ENCODE measurements around the gene PCNX2.

DNA sequence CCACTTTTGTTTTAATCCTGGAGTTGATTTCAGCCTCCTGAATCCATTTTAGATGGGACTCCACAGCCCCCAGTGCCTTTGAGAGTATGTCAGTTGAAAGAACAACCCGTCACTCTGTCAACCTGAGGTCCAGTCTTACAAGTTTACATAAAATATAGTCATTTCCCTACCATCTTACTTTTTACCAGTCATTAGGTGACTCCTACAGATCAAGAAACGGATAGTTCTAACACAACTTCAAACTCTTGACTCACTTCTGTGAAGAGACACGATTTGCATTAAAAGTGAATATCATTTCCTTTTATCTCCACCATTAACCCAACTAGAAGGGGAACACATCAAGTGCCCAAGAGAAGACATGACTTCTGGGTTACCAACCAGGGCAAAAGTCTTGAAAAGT lies 198.0 kb downstream of the PCNX2 start:
- TF ChIP-seq CTCF (IDR thresholded peaks at IDR 0.05) (no peak), POLR2A (IDR thresholded peaks at IDR 0.05) (no peak), EP300 (IDR thresholded peaks at IDR 0.05) (no peak), POLR2AphosphoS5 (IDR thresholded peaks at IDR 0.05) (no peak)
